ENCODE measurements around the gene BLM. TPM values are rescaled to one million over a fixed set of nuclear protein-coding genes. Genes with fewer than 3 reads are reported as not detected.
"Not testable (repeated sequence)": the region's sequence is repeated elsewhere in the genome, so short reads cannot be mapped to it uniquely, and the experiment has no call there.

The BLM gene
- total RNA-seq, 2 donors from 2014 or later = 7.8 to 8.8 TPM

DNA sequence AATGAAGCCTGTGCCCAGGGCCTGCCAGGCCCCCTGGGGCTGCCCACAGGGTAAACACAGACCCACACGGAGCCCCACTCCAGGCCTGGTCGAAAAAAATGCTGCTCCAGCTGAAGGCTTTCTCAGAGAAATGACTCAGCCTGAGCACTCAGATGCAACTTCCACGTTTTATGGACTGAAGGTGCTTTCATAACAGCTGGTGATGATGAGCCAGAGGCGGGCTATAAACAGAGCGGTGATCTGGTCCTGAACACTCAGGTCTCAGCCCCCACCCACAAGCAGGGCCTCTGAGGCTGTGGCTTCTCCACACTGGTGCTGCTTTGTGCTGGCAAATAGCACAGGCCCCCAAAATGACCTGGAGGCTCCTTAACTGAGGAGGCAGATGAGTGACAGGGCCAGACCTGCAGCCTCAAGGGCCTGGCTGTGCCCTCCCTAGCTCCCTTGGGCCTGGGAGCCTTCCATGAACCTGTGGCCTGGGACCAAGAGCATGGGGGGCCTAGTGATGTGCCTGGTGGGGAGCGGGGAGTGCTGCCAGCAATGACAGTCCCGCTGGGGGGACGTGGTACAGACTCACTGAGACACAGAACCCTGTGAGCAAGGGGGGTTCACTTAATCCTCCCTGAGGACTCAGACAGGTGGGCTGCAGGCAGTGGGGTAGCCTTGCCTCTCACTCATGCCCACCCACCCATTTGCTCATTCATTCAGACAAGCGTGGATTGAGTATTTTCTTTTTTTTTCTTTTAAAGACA lies 128.2 kb downstream of the BLM start:
- Mint-ChIP-seq H3K4me1 (peaks cover 9% of the 10 kb centered on the region), H3K27ac (peak overlapping the region; percentile 79)

DNA sequence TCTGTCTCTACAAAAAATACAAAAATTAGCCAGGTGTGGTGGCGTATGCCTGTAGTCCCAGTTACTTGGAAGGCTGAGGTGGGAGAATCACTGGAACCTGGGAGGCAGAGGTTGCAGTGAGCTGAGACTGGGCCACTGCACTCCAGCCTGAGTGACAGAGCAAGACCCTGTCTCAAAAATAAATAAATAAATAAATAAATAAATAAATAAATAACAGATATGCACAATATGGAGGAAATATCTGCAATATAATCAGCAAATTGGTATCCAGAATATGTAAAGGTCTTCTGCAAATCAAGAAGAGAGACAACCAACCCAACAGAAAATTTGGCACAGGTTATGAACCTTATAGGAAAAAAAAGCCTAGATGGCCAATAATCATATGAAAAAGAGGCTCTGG lies 132.3 kb downstream of the BLM start:
- not testable (repeated sequence) for H3K27me3 Mint-ChIP-seq; H3K27ac Mint-ChIP-seq; DNase-seq; H3K9me3 ChIP-seq (ENCODE audit: control insufficient read depth, low read length, poor library complexity, severe bottlenecking); H3K4me3 Mint-ChIP-seq; ATAC-seq; H3K36me3 Mint-ChIP-seq (ENCODE audit: low read depth)
- peaks cover 34% of the 10 kb centered on the region for H3K4me1 Mint-ChIP-seq

More for the DNA sequence above, 128.2 kb downstream of the BLM start:
- no peaks in the 10 kb centered on the region for H3K9me3 ChIP-seq (ENCODE audit: control insufficient read depth, low read length, poor library complexity, severe bottlenecking)
- ATAC-seq (peak; percentile 86), DNase-seq (no peak)
- no peaks in the 10 kb centered on the region for H3K36me3 Mint-ChIP-seq (ENCODE audit: low read depth)
- peak overlapping the region; percentile 5 for H3K4me3 Mint-ChIP-seq
- H3K27me3 Mint-ChIP-seq = no peaks in the 10 kb centered on the region

DNA sequence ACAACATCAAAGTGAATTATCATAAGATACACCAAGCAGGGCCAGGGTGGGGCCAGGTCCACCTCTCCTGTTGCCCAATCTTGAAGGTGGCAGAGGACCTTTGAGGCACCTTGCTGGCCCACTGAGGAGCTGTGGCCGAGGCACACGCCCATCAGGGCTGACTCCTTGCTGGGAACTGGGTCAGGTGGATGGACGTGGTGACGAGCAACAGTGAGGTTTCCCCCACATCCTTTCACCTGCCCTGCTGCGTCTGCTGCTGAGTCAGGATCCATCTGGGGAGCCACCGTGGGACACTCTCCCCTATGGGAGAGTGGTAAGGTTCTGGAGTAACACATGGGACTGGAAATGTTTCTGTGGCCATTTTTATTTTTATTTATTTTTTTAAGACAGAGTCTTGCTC lies 134.0 kb downstream of the BLM start:
- DNase-seq (peak; percentile 33 to 58 (median 39)), ATAC-seq (peak; percentile 67)
- H3K27me3 Mint-ChIP-seq = no peaks in the 10 kb centered on the region
- H3K4me3 Mint-ChIP-seq = peak overlapping the region; percentile 82
- H3K36me3 Mint-ChIP-seq (ENCODE audit: low read depth) = peaks cover 2% of the 10 kb centered on the region
- no peaks in the 10 kb centered on the region for H3K9me3 ChIP-seq (ENCODE audit: control insufficient read depth, low read length, poor library complexity, severe bottlenecking)
- peak overlapping the region; percentile 98 for H3K27ac Mint-ChIP-seq
- peaks cover 45% of the 10 kb centered on the region for H3K4me1 Mint-ChIP-seq

DNA sequence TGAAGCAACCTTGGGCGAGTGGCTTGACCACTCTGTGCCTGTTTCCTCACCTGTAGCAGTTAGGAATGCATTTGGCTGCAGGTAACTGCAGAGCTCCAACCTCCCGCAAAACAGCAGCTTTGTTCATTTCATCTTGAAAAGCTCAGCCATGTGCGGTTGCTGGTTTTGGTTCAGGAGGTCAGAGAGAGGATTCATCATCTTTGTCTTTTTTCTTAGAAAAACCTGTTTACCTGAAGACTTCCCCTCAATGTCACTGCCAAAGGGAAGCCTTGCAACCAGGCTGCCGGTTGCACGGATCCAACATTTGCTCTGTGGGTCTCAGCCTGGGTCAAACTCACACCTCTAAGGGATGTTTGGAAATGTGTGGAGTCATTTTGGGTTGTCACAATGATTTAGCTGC lies 134.8 kb downstream of the BLM start:
- Mint-ChIP-seq H3K4me1 (peaks cover 53% of the 10 kb centered on the region), H3K27me3 (no peaks in the 10 kb centered on the region)

DNA sequence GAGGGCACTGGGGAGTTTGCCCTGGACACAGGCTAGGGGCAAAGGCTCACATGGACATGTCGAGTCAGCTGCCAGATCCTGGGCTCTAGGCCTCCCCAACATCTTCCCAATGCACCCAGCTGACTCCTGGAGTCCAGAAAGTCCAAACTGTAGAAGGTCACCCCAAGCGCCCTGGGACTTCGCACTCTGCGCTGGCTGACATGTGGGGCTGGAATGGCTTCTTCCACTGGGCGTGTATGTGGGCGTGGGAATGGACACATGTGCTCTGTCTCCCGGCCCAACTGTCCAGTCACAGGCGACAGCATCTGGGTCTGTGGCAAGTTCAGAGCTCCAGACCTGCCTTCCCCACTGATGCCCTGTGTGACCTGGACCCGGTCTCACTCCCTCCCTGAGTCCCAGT lies 138.0 kb downstream of the BLM start:
- no peaks in the 10 kb centered on the region for H3K9me3 ChIP-seq (ENCODE audit: control insufficient read depth, low read length, poor library complexity, severe bottlenecking)
- DNase-seq (no peak), ATAC-seq (no peak)
- peaks cover 67% of the 10 kb centered on the region for H3K4me1 Mint-ChIP-seq
- H3K36me3 Mint-ChIP-seq (ENCODE audit: low read depth) = peaks cover 2% of the 10 kb centered on the region
- H3K4me3 Mint-ChIP-seq = no peak overlapping the region
- no peaks in the 10 kb centered on the region for H3K27me3 Mint-ChIP-seq
- H3K27ac Mint-ChIP-seq = peak overlapping the region; percentile 98

More for the DNA sequence above, 134.8 kb downstream of the BLM start:
- Mint-ChIP-seq H3K4me3 (peak overlapping the region; percentile 82), H3K27ac (peak overlapping the region; percentile 98), H3K36me3 (ENCODE audit: low read depth) (peaks cover 2% of the 10 kb centered on the region)
- H3K9me3 ChIP-seq (ENCODE audit: control insufficient read depth, low read length, poor library complexity, severe bottlenecking) = no peaks in the 10 kb centered on the region
- ATAC-seq (no peak), DNase-seq (no peak)

DNA sequence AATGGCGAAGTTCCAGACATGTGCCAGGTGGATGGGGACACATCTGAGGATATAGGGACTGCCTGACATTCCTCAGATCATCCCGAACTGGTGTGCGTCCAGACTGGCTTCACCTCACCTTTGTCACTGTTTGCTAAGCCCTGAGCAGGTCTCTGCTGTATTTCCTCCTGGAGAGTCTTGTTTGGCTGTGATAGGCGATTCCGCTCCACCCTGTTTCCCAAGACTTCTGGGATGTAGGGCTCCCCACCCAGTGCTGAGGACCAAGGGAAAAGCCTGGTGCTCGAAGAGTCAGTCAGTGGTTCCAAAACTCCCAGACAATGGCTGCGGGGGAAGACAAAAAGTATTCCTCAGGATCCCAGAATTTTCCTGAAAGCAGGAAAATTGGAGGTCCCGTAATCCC lies 140.2 kb downstream of the BLM start:
- H3K9me3 ChIP-seq (ENCODE audit: control insufficient read depth, low read length, poor library complexity, severe bottlenecking) = no peaks in the 10 kb centered on the region
- Mint-ChIP-seq H3K27ac (peak overlapping the region; percentile 98), H3K4me3 (peak overlapping the region; percentile 67), H3K36me3 (ENCODE audit: low read depth) (peaks cover 2% of the 10 kb centered on the region), H3K27me3 (no peaks in the 10 kb centered on the region), H3K4me1 (peaks cover 53% of the 10 kb centered on the region)
- ATAC-seq = no peak
- DNase-seq = no peak

DNA sequence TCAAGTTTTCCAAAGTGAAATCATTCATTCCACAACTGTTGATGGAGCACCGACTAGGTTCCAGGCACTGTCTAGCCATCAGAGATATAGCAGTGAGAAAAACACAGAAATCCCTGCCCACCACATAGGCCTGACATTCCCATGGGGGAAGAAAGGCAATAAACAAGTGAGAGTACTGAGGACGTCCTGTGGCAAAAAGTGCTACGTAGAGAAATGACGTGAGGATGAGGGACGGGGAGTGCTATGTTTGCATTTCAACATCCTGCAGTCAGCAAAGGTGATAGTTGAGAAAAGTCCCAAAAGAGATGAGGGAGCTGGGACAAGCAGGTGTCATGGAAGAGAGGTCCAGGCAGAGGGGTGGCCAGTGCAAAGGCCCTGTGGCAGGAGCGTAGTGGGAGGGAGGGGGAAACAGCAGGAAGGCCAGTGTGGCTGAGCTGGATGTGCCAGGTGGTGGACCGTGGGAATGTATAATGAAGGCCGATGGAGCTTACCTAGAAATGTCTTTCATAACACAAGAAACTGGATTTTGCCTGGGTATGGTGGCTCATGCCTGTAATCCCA lies 140.8 kb downstream of the BLM start:
- DNase-seq = no peak
- peak; percentile 5 for ATAC-seq
- H3K4me1 Mint-ChIP-seq = peaks cover 48% of the 10 kb centered on the region
- peak overlapping the region; percentile 98 for H3K27ac Mint-ChIP-seq
- H3K27me3 Mint-ChIP-seq = no peaks in the 10 kb centered on the region
- H3K9me3 ChIP-seq (ENCODE audit: control insufficient read depth, low read length, poor library complexity, severe bottlenecking) = no peaks in the 10 kb centered on the region
- peaks cover 2% of the 10 kb centered on the region for H3K36me3 Mint-ChIP-seq (ENCODE audit: low read depth)
- peak overlapping the region; percentile 67 for H3K4me3 Mint-ChIP-seq

DNA sequence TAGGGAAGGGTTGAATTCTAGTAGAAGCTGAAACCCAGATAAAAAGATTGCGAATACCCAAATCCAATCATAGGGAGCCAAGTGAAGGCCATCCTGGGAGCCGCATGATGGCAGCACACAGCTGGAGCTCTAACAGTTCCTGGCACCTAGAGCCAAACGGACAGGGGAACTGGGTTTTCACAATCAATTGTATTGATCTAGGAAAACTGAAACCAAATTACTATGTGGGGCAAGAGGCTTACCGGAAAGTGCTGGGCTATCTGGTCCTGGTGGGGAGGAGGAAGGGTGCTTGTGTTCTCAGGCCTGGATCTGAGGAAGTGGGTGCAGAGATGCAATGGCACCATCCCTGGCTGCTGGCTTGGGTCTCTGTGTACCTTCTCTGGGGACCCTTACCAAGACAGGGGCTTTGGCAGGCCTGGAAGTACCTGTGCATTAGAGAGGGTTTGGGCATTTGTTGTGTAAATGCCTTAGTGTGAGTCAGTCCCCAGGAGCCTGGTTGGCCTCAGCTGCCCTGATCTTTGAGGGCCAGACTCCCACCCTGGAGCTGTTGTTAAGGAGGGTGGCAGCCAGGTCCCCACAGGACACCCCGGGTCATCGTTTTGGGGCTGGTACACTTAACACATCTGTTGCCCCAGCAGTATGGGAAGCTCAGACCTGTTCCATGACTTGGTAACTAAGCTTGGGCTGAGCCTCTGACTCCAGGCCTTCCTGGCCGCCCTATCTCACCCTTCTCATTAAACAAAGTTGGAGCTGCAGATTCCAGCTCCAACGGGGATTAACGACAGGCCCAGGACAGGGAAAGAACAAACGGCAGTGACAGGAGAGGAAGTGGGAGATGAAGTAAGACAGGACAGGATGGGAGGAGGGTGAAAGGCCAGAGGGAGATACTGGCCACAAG lies 142.3 kb downstream of the BLM start:
- Mint-ChIP-seq H3K36me3 (ENCODE audit: low read depth) (peaks cover under 1% of the 10 kb centered on the region), H3K4me3 (peak overlapping the region; percentile 41), H3K4me1 (peaks cover 46% of the 10 kb centered on the region), H3K27me3 (no peaks in the 10 kb centered on the region), H3K27ac (peak overlapping the region; percentile 89)
- DNase-seq (no peak), ATAC-seq (no peak)
- H3K9me3 ChIP-seq (ENCODE audit: control insufficient read depth, low read length, poor library complexity, severe bottlenecking) = no peaks in the 10 kb centered on the region

DNA sequence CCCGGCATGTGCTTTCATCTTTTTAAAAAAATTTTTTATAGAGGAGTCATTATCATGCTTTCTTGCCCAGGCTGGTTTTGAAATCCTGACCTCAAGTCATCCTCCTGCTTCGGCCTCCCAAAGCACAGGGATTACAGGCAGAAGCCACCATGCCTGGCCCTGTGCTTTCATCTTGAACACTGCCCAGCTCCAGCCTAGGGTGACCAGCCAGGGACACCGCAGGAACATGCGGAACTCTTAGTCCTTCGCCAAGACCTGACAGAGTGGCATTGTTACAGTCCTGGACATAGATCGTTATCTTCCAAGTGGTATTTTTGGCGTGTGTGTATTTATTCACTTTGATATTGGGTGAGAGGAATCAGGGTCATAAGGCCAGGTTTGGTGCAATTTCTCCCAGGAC lies 143.3 kb downstream of the BLM start:
- Mint-ChIP-seq H3K27me3 (no peaks in the 10 kb centered on the region), H3K36me3 (ENCODE audit: low read depth) (no peaks in the 10 kb centered on the region), H3K4me1 (peaks cover 40% of the 10 kb centered on the region), H3K27ac (peak overlapping the region; percentile 89), H3K4me3 (no peak overlapping the region)
- ATAC-seq (no peak), DNase-seq (no peak)
- H3K9me3 ChIP-seq (ENCODE audit: control insufficient read depth, low read length, poor library complexity, severe bottlenecking) = no peaks in the 10 kb centered on the region

DNA sequence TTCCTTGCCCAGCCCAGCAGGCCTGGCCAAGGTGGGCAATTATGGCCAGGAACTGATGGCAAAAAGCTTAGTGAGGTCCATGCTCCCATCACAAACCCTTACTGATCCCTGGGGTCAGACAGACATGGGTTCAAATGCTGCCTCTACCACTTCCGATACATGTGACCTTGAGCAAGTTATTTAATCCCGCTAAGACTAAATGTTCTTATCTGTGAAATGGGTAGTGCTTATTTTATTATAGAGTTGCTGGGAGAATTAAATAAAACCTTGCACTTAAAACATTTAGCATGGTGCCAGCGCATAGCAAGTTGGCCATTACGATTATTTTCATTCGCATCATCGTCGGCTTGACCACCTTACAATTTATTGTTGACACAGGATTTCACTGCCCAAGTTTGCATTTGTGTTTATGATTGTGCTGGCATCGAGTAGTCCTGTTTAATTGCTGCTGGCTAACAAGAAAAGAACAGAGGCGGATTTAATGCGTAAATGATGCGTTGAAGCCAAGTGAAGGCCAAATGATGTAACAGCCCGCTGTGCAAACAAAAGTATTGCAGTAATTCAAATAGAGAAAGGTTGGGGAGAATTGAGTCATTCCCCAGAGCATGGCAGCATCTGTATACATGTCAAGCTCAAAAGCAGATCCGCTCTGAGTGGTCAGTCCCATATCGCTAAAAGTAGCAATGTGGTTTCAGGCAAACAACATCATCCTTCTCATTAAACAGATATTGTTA lies 144.0 kb downstream of the BLM start:
- no peak for DNase-seq
- Mint-ChIP-seq H3K27me3 (no peaks in the 10 kb centered on the region), H3K4me1 (peaks cover 38% of the 10 kb centered on the region), H3K36me3 (ENCODE audit: low read depth) (no peaks in the 10 kb centered on the region), H3K27ac (peak overlapping the region; percentile 89), H3K4me3 (no peak overlapping the region)
- no peak for ATAC-seq
- H3K9me3 ChIP-seq (ENCODE audit: control insufficient read depth, low read length, poor library complexity, severe bottlenecking) = no peaks in the 10 kb centered on the region

DNA sequence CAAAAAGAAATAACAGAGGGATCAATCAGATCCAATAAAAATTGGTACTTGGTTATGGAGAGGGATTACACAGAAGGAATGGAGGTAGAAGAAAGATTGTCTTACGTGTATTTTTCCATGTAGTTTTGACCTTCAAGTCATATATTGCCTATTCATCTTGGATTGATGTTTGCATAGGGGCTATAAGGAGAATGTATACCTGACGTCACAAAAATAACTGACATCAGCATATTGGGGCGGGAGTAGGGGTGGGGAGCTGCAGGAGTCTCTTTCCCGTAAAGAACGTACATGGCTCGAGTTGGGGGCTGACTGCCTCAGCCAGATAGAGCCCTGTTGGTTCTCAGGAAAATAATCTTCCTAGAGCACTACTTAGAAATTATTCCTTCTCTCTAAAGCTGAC lies 145.3 kb downstream of the BLM start:
- Mint-ChIP-seq H3K27ac (peak overlapping the region; percentile 66), H3K4me3 (no peak overlapping the region), H3K4me1 (peaks cover 31% of the 10 kb centered on the region), H3K36me3 (ENCODE audit: low read depth) (no peaks in the 10 kb centered on the region), H3K27me3 (no peaks in the 10 kb centered on the region)
- ATAC-seq (no peak), DNase-seq (no peak)
- no peaks in the 10 kb centered on the region for H3K9me3 ChIP-seq (ENCODE audit: control insufficient read depth, low read length, poor library complexity, severe bottlenecking)

DNA sequence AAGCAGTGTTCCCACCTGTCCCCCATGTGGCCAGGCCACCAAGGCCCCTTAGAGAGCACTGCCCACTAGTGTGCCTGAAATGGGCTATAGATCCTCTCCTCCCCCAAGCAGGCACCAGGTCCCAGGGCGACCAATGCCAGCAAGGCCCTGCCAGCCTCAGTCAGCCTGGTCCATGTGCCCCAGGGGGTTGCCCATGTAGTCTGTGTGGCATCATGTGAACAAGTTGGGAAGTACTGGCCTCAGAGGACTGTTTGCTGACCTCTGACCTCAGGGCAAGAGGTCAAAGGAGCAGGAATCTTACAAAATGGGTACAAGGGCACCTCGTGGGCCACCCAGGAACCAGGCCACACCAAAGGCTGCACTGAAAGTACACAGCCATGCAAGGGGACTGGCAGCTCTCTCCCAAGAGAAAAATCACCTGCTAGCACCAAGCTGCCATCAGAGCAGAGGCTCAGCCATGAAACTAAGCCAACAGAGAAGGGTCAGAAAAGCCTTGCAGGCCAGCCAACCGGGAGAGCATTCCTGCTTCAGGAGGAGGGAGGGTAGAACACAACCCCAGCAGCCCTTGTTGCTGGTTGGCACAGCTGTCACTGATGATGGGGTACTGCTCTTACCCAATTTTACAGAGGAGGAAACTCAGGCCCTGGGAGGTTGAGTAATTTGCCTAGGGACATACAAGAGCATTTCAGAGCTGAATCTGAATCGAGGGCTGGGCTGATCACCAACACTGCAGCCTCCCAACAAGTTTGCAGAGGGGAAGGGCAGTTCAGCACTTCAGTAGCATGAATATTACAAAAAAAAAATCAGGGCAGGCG lies 146.0 kb downstream of the BLM start:
- peaks cover 26% of the 10 kb centered on the region for H3K4me1 Mint-ChIP-seq
- H3K27ac Mint-ChIP-seq = peak overlapping the region; percentile 66
- H3K4me3 Mint-ChIP-seq = no peak overlapping the region
- no peak for DNase-seq
- no peaks in the 10 kb centered on the region for H3K36me3 Mint-ChIP-seq (ENCODE audit: low read depth)
- no peak for ATAC-seq
- H3K9me3 ChIP-seq (ENCODE audit: control insufficient read depth, low read length, poor library complexity, severe bottlenecking) = no peaks in the 10 kb centered on the region
- H3K27me3 Mint-ChIP-seq = no peaks in the 10 kb centered on the region
